ENCODE measurements around the gene CENPS. TPM values are rescaled to one million over a fixed set of nuclear protein-coding genes. Genes with fewer than 3 reads are reported as not detected.
"Not testable (repeated sequence)": the region's sequence is repeated elsewhere in the genome, so short reads cannot be mapped to it uniquely, and the experiment has no call there.

The CENPS gene
- total RNA-seq, 2 donors from 2014 or later: 21.8 to 34.8 TPM

- H3K9me3 ChIP-seq: no peaks in the 10 kb centered on the region
- no peak overlapping the region for H3K27ac ChIP-seq
- no peaks in the 10 kb centered on the region for H3K4me1 ChIP-seq (replicated peaks)
- no peak for DNase-seq (ENCODE audit: low spot score)
- WGBS: 80% methylated on average over 21 of the region's 21 CpGs
- intact Hi-C loops (cut with DNase I): no loop called here
- H3K27me3 ChIP-seq (replicated peaks; ENCODE audit: insufficient read depth): no peaks in the 10 kb centered on the region
- H3K36me3 ChIP-seq: no peaks in the 10 kb centered on the region
- no peak for TF ChIP-seq POLR2A (IDR thresholded peaks at IDR 0.05)
- no peak for TF ChIP-seq CTCF (IDR thresholded peaks at IDR 0.05)
- TF ChIP-seq POLR2AphosphoS5 (IDR thresholded peaks at IDR 0.05): no peak
- H3K4me3 ChIP-seq: no peak overlapping the region
Observed at GRCh38 chr1:10450156-10450814, 20.1 kb downstream of the CENPS start.

GRCh38 chr1:10450836-10451235 is 20.6 kb downstream of the CENPS start:
- no peak for DNase-seq (ENCODE audit: low spot score)
- TF ChIP-seq CTCF (IDR thresholded peaks at IDR 0.05) (no peak), POLR2A (IDR thresholded peaks at IDR 0.05) (no peak), POLR2AphosphoS5 (IDR thresholded peaks at IDR 0.05) (no peak)
- H3K27ac ChIP-seq: no peak overlapping the region
- no peaks in the 10 kb centered on the region for H3K4me1 ChIP-seq (replicated peaks)
- 43% methylated on average over 6 of the region's 6 CpGs for WGBS
- no peaks in the 10 kb centered on the region for H3K36me3 ChIP-seq
- H3K4me3 ChIP-seq: no peak overlapping the region
- intact Hi-C loops (cut with DNase I): no loop called here
- H3K9me3 ChIP-seq: no peaks in the 10 kb centered on the region
- no peaks in the 10 kb centered on the region for H3K27me3 ChIP-seq (replicated peaks; ENCODE audit: insufficient read depth)

- no peaks in the 10 kb centered on the region for H3K9me3 ChIP-seq
- 7% methylated on average over 10 of the region's 10 CpGs for WGBS
- DNase-seq (ENCODE audit: low spot score): no peak
- no peaks in the 10 kb centered on the region for H3K4me1 ChIP-seq (replicated peaks)
- H3K27me3 ChIP-seq (replicated peaks; ENCODE audit: insufficient read depth): no peaks in the 10 kb centered on the region
- H3K27ac ChIP-seq: no peak overlapping the region
- no peak overlapping the region for H3K4me3 ChIP-seq
- intact Hi-C loops (cut with DNase I): no loop called here
- TF ChIP-seq POLR2AphosphoS5 (IDR thresholded peaks at IDR 0.05) (no peak), POLR2A (IDR thresholded peaks at IDR 0.05) (no peak), CTCF (IDR thresholded peaks at IDR 0.05) (no peak)
- H3K36me3 ChIP-seq: no peaks in the 10 kb centered on the region
Observed at GRCh38 chr1:10451287-10451686, 21.1 kb downstream of the CENPS start.

- WGBS: 73% methylated on average over 5 of the region's 5 CpGs
- Histone ChIP-seq H3K27me3 (replicated peaks; ENCODE audit: insufficient read depth) (no peaks in the 10 kb centered on the region), H3K4me1 (replicated peaks) (no peaks in the 10 kb centered on the region), H3K9me3 (no peaks in the 10 kb centered on the region), H3K4me3 (no peak overlapping the region), H3K27ac (no peak overlapping the region), H3K36me3 (no peaks in the 10 kb centered on the region)
- intact Hi-C loops (cut with DNase I): no loop called here
- no peak for DNase-seq (ENCODE audit: low spot score)
- TF ChIP-seq POLR2A (IDR thresholded peaks at IDR 0.05) (no peak), CTCF (IDR thresholded peaks at IDR 0.05) (no peak), POLR2AphosphoS5 (IDR thresholded peaks at IDR 0.05) (no peak)
Observed at GRCh38 chr1:10456048-10456447, 25.8 kb downstream of the CENPS start.

GRCh38 chr1:10456661-10457060 is 26.4 kb downstream of the CENPS start:
- no peak for TF ChIP-seq CTCF (IDR thresholded peaks at IDR 0.05)
- TF ChIP-seq POLR2A (IDR thresholded peaks at IDR 0.05): no peak
- no peak for TF ChIP-seq POLR2AphosphoS5 (IDR thresholded peaks at IDR 0.05)
- H3K27me3 ChIP-seq (replicated peaks; ENCODE audit: insufficient read depth): no peaks in the 10 kb centered on the region
- no peak for DNase-seq (ENCODE audit: low spot score)
- H3K4me1 ChIP-seq (replicated peaks): no peaks in the 10 kb centered on the region
- intact Hi-C loops (cut with DNase I): no loop called here
- H3K27ac ChIP-seq: no peak overlapping the region
- H3K36me3 ChIP-seq: no peaks in the 10 kb centered on the region
- no peak overlapping the region for H3K4me3 ChIP-seq
- WGBS: 54% methylated on average over 7 of the region's 7 CpGs
- H3K9me3 ChIP-seq: no peaks in the 10 kb centered on the region

- H3K36me3 ChIP-seq; DNase-seq (ENCODE audit: low spot score); H3K9me3 ChIP-seq; intact Hi-C loops (cut with DNase I); H3K4me3 ChIP-seq; H3K4me1 ChIP-seq (replicated peaks); H3K27me3 ChIP-seq (replicated peaks; ENCODE audit: insufficient read depth): not testable (repeated sequence)
- 67% methylated on average over 7 of the region's 7 CpGs for WGBS
- H3K27ac ChIP-seq: peak overlapping the region in 1 of 2 donors; percentile 25
Observed at GRCh38 chr1:10457462-10457861, 27.2 kb downstream of the CENPS start.
